IPS-11a (cell line): Measurements from ENCODE around the gene SLC29A1.
A peak's percentile ranks its signal among the peaks of the same experiment; 100 is the strongest.
"Not testable (repeated sequence)": the region's sequence is repeated elsewhere in the genome, so short reads cannot be mapped to it uniquely, and the experiment has no call there.

ENCODE experiments used
- H3K4me3 ChIP-seq: one replicate; pipeline ENCODE4 v1.5.1; 2013; ENCODE audit warnings: low read depth, low read length, control low read depth

Gene SLC29A1

GRCh38 chr6:44221291-44221960, 2.0 kb upstream of the SLC29A1 start:
- H3K4me3 ChIP-seq = no peak overlapping the region

GRCh38 chr6:44221961-44222335, 1.4 kb upstream of the SLC29A1 start:
- no peak overlapping the region for H3K4me3 ChIP-seq

GRCh38 chr6:44222486-44223318, 693 bp upstream of the SLC29A1 start:
- peak overlapping the region; percentile 20 for H3K4me3 ChIP-seq

- H3K4me3 ChIP-seq = peak overlapping the region; percentile 74
Observed at GRCh38 chr6:44224029-44224964, 902 bp downstream of the SLC29A1 start.

DNA sequence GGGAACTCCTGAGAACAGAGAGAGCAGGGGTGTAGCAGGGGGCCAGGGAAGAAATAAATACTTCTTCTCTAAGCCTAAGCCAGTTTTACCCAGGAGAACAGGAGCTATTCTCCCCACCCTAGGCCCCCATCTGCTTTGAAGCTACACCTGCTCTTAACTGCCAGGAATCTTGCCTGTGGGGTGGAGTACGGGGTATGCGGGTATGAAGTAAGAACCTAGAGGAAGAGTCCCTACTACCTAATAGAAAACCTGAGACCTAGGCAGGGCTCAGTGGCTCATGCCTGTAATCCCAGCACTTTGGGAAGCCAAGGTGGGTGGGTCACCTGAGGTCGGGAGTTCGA, 1.5 kb downstream of the SLC29A1 start:
- no peak overlapping the region for H3K4me3 ChIP-seq

DNA sequence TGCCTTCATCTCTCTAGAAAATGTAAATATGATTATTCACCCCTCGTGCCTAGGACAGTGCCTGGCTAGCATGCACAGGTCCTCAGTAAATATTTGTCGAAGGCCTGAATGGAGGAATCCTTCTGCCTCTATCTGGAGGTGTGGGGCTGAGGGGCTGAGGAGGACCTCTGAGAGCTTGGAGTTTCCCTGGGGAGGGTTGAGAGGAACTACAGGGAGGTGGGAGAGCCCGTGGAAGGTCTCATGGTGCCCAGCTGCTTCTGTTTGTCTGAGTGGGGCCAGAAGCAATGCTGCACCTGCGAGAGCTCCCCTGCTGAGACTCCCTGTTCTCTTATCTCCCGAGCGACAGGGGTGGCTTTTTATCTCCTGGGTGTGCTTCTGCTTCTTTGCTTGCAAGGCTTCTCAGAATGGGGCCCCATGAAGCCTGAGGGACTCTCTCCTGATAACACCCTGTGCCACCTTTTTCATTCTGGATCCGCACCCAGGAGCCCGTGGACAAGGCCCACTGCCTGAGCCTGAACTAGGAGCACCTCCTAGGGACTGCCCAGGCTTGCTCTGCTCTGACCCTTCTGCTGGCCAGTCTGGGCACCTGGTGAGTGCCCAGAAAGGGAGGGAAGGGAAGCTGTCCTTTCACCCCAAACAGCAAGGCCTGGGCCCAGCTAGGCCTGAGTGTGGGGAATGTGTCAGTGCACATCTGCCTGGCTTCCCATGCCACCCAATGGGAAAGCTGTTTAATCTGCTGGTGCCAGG, 2.4 kb downstream of the SLC29A1 start:
- no peak overlapping the region for H3K4me3 ChIP-seq

DNA sequence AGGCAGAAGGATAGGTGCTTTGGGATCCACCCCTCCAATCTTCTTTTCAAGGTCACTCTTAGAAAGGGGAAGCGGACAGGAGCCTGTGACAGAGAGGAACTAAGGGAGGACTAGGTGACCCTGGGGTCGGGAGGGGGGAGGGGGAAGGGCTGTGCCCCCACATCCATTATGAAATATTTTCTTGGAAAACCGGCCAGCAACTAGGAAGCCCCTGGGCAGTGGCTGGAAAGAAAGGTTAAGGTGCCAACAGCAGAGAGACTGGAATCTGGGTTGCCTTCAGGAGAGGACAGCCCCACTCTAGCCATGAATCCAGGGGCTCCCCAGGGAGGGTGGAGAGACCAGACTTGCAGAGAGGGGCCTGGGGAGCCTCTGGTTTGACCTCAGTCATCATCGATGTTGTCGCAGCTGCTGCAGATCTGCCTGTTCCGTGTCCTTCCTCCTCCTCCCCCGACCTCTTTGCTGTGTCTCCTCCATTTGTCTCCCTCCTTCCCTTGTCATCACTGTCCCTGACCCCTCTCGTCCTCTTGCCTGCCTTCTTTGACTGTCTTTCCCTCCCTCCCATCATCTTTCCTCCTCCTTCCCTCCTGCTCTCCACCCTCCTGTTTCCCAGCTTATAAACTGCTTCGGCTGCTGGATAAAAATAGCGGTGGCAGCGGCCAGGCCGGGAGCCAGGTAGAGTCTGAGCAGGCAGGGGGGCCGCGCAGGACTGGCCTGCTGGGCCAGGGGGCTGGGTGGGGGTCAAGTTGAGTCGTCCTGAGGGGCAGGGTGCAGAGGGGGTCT, 3.2 kb downstream of the SLC29A1 start:
- H3K4me3 ChIP-seq = no peak overlapping the region

DNA sequence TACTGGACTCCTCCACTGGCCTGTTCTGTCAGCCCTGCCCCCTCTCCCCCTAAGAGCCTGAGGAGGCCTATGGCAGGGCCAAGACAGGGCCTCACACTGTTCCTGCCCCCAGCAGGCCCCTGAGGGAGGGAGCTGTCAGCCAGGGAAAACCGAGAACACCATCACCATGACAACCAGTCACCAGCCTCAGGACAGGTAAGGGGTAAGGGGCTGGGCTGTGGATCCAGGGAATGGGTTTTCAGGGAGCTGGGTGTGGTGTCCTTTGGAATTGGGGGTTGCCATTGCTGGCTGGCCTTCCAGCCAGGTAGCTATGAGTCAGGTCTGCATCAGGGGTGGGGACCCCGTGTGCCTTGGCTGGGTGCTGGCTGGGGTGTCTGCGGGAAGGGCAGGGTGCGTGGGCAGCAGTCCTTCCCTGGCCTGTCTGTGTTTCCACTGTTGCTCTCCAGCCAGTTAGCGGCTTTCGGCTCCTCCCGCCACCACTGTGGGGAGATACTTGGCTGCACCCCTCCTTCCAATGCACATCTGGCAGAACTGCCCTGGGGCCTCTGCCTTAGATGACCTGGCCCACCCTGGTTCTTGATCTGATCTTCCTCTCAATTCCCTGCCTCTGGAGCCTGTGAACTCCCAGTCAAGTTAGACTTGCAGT, 3.9 kb downstream of the SLC29A1 start:
- no peak overlapping the region for H3K4me3 ChIP-seq

DNA sequence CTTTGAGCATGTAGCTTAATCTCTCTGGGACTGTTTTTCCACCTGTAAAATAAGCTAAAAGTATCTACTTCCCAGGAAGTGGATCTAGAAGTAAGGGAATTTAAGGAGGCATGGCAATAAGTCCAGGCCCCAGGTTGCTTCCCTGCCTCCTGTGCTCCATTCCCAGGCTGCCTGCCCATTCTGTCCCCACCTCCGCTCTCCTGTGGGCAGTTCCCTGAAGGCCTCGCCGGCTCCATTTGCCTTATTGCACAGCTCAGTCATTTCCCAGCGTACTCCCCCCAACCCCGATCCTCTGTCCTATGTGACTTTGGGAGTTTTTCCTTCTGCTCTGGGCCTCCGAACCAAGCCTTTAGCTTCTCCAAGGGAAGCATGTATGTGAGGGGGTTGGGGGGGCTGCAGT, 4.6 kb downstream of the SLC29A1 start:
- no peak overlapping the region for H3K4me3 ChIP-seq

- H3K4me3 ChIP-seq = no peak overlapping the region
Observed at GRCh38 chr6:44228433-44228832, 5.0 kb downstream of the SLC29A1 start.

- no peak overlapping the region for H3K4me3 ChIP-seq
Observed at GRCh38 chr6:44228836-44229235, 5.4 kb downstream of the SLC29A1 start.

DNA sequence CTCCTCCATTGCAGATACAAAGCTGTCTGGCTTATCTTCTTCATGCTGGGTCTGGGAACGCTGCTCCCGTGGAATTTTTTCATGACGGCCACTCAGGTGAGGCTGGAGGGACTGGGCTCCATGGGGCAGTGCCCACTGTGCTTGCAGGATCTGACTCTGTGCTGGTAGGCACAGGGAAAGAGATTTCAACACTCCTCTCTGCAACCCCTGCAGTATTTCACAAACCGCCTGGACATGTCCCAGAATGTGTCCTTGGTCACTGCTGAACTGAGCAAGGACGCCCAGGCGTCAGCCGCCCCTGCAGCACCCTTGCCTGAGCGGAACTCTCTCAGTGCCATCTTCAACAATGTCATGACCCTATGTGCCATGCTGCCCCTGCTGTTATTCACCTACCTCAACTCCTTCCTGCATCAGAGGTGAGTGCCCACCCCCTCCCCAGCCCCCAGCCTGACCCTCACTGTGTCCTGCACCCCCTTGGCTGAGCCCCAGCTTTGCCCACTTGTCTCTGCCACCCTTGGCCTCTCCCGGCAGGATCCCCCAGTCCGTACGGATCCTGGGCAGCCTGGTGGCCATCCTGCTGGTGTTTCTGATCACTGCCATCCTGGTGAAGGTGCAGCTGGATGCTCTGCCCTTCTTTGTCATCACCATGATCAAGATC, 6.1 kb downstream of the SLC29A1 start:
- H3K4me3 ChIP-seq = no peak overlapping the region

GRCh38 chr6:44230034-44230675, 6.8 kb downstream of the SLC29A1 start:
- H3K4me3 ChIP-seq = no peak overlapping the region

- not testable (repeated sequence) for H3K4me3 ChIP-seq
Observed at GRCh38 chr6:44231426-44231825, 8.0 kb downstream of the SLC29A1 start.

- H3K4me3 ChIP-seq = no peak overlapping the region
Observed at GRCh38 chr6:44232676-44233566, 9.5 kb downstream of the SLC29A1 start.

GRCh38 chr6:44233567-44234100, 10.2 kb downstream of the SLC29A1 start:
- no peak overlapping the region for H3K4me3 ChIP-seq
